NB4 (cell line): ENCODE measurements around the gene KSR2.

Source experiments
- DNase-seq: peaks from one replicate; pipeline ENCODE4 v3.0.0; 2010; ENCODE audit warnings: low read depth
- H3K4me3 ChIP-seq: one replicate; pipeline ENCODE4 v1.5.1; 2011; ENCODE audit warnings: mild to moderate bottlenecking, low read depth, low read length, moderate library complexity
- MYC ChIP-seq: IDR thresholded peaks from 2 replicates; pipeline ENCODE4 v1.6.1; 2011; ENCODE audit warnings: low read depth, low read length
- POLR2A ChIP-seq: IDR thresholded peaks from 2 replicates; pipeline ENCODE4 v1.6.1; 2011; ENCODE audit warnings: mild to moderate bottlenecking; ENCODE audit not compliant: insufficient read length; ENCODE audit errors: extremely low read depth
- TF ChIP-seq, protein P1 (sequence below): IDR thresholded peaks from 2 replicates; pipeline ENCODE4 v1.6.1; 2011; ENCODE audit warnings: low read depth, low read length
- TF ChIP-seq, protein P2 (sequence below): IDR thresholded peaks from one replicate; pipeline ENCODE4 v1.5.1; 2012; ENCODE audit warnings: low read depth, low read length

The KSR2 gene

DNA sequence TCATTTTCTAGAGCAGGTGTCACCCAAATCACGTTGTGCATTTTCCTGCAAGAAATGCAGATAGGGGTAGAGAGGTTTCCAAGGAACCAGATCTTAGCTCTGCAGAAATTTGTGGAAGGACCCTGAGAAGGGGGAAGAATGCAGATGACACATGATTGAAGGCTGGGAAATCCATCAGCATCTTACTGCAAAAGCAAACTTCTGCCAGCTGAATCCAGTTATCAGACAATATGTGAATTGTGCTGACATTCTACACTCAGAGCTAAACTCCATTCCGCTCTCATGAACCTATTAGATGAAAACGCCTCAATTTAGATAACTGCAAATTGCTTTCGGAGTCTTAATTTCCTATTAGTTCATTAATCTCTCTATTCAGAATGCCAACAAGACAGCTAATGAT is 396.0 kb downstream of the KSR2 start:
- DNase-seq, result no peak
- TF ChIP-seq, protein P1, sequence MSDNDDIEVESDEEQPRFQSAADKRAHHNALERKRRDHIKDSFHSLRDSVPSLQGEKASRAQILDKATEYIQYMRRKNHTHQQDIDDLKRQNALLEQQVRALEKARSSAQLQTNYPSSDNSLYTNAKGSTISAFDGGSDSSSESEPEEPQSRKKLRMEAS, result no peak
- TF ChIP-seq, protein P2, sequence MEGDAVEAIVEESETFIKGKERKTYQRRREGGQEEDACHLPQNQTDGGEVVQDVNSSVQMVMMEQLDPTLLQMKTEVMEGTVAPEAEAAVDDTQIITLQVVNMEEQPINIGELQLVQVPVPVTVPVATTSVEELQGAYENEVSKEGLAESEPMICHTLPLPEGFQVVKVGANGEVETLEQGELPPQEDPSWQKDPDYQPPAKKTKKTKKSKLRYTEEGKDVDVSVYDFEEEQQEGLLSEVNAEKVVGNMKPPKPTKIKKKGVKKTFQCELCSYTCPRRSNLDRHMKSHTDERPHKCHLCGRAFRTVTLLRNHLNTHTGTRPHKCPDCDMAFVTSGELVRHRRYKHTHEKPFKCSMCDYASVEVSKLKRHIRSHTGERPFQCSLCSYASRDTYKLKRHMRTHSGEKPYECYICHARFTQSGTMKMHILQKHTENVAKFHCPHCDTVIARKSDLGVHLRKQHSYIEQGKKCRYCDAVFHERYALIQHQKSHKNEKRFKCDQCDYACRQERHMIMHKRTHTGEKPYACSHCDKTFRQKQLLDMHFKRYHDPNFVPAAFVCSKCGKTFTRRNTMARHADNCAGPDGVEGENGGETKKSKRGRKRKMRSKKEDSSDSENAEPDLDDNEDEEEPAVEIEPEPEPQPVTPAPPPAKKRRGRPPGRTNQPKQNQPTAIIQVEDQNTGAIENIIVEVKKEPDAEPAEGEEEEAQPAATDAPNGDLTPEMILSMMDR, result no peak
- TF ChIP-seq POLR2A (no peak), MYC (no peak)
- H3K4me3 ChIP-seq, result no peak overlapping the region

DNA sequence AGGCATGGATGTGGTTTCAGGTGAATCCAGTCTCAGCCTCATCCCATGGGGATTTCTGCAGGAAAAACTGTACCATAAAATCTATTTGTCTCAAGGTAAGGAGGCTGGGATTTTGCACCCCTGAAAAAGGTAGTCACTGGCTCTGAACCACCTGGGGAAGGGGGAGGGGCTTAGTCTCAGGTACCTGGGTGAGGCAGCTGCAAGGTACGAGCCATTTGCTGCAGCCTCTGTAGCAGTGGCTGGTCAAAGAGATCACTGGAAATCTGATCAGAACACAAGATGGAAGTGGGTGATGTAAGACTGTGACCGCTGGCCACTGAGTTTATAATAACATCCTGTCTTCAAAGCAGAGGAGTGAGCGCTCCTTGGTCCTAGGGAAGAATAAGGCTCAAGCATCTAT is 397.5 kb downstream of the KSR2 start:
- TF ChIP-seq MYC, result no peak
- TF ChIP-seq, protein P2, result no peak
- TF ChIP-seq, protein P1, result no peak
- no peak for TF ChIP-seq POLR2A
- H3K4me3 ChIP-seq, result no peak overlapping the region
- no peak for DNase-seq

DNA sequence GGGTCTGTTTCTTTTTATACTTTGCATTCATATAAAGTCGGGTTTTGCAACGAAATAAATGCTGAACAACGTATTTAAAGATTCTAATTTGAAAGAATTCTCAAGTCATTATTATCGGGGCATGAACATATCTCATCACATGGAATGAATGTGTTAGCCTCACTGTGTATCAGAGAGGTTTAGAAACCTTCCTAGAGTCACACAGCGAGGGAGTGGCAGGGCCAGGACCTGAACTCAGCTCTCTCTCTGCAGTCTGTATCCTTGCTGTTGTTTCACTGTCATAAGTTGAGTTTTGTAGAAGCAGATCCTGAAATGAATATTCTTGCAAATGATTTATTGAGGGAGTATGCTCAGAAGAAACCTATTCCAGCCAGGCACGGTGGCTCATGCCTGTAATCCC is 398.2 kb downstream of the KSR2 start:
- DNase-seq, result no peak
- H3K4me3 ChIP-seq, result no peak overlapping the region
- TF ChIP-seq, protein P1, result no peak
- TF ChIP-seq, protein P2, result no peak
- no peak for TF ChIP-seq MYC
- TF ChIP-seq POLR2A, result no peak

DNA sequence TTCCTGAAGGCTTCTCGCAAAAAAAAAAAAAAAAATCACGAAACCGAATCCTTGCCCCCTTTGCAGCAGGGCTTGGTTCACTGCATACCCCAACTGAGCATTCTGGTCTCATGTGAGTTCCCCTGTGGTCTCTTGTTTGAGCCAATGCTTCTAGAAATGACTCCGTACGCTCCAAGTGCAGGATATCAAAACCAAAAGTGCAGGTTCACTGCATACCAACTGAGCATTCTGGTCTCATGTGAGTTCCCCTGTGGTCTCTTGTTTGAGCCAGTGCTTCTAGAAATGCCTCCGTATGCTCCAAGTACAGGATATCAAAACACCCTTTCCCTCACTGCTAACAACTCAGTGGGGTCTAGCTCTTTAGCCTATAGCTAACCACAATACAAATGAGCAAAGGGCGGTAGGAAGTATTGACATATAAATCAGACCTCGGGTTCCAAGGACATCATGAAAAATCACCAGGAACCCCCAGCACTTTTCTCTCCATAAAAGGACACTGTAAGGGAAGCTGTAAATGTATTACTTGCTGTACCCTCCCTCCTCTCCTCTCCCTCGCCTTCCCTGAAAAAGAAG is 401.1 kb downstream of the KSR2 start:
- DNase-seq, result no peak
- H3K4me3 ChIP-seq, result no peak overlapping the region
- TF ChIP-seq, protein P2, result no peak
- TF ChIP-seq, protein P1, result no peak
- TF ChIP-seq POLR2A, result no peak
- TF ChIP-seq MYC, result no peak

DNA sequence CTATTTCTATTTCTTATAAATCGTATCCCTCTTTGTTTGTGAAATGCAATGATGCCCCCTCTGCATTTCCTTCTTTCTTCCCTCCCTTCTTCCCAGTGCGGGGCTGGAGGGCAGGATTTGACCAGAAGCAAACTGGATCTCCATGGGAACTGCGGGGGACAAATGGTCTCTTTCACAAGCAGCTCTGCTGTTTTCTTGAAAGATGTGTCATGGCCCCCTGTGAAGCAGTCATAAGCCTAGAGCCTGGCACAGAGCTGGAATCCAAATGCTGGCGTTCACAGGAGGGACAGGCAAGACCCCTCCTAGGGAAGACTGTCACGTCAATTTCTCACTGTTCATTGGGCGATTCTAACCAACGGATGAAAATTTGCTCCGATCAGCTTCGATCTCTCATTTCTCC is 403.9 kb downstream of the KSR2 start:
- no peak overlapping the region for H3K4me3 ChIP-seq
- TF ChIP-seq POLR2A (no peak), MYC (no peak)
- TF ChIP-seq, protein P2, result no peak
- TF ChIP-seq, protein P1, result no peak
- DNase-seq, result no peak
